H9 (cell line): ENCODE results near the gene CHGA. TPM values are rescaled to one million over a fixed set of nuclear protein-coding genes. Genes with fewer than 3 reads are reported as not detected.

Experiments used
- DNase-seq: peaks from one replicate; pipeline ENCODE4 v3.0.0-alpha.2; 2017
- H2AFZ ChIP-seq: one replicate; pipeline ENCODE4 v1.6.1; 2013; ENCODE audit warnings: mild to moderate bottlenecking, low read length, control low read depth, moderate library complexity
- H2AK5ac ChIP-seq: 2 replicates; pipeline ENCODE4 v1.6.1; 2013; ENCODE audit warnings: low read length, control low read depth, mixed read lengths; ENCODE audit not compliant: insufficient read length
- H2BK120ac ChIP-seq: one replicate; pipeline ENCODE4 v1.6.1; 2013; ENCODE audit warnings: low read depth, mild to moderate bottlenecking, low read length, control low read depth, inconsistent platforms; ENCODE audit not compliant: poor library complexity, severe bottlenecking
- H2BK12ac ChIP-seq: 2 replicates; pipeline ENCODE4 v1.6.1; 2013; ENCODE audit warnings: low read length, control low read depth, mixed read lengths, low read depth; ENCODE audit not compliant: insufficient read length
- H2BK15ac ChIP-seq: 2 replicates; pipeline ENCODE4 v1.6.1; 2013; ENCODE audit warnings: low read depth, low read length, control low read depth
- H2BK20ac ChIP-seq: one replicate; pipeline ENCODE4 v1.6.1; 2013; ENCODE audit warnings: low read depth, mild to moderate bottlenecking, low read length, control low read depth, inconsistent platforms; ENCODE audit not compliant: poor library complexity, severe bottlenecking
- H2BK5ac ChIP-seq: 2 replicates; pipeline ENCODE4 v1.6.1; 2013; ENCODE audit warnings: low read length, control low read depth, mixed read lengths; ENCODE audit not compliant: insufficient read length
- H3K14ac ChIP-seq: 2 replicates; pipeline ENCODE4 v1.6.1; 2013; ENCODE audit warnings: low read length, control low read depth; ENCODE audit not compliant: insufficient read depth
- H3K18ac ChIP-seq: 2 replicates; pipeline ENCODE4 v1.6.1; 2013; ENCODE audit warnings: low read depth, mild to moderate bottlenecking, mixed read lengths, low read length, control low read depth; ENCODE audit not compliant: insufficient read length
- H3K23ac ChIP-seq: 2 replicates; pipeline ENCODE4 v1.6.1; 2013; ENCODE audit warnings: low read length, control low read depth, mixed read lengths, low read depth; ENCODE audit not compliant: insufficient read length
- H3K23me2 ChIP-seq: 2 replicates; pipeline ENCODE4 v1.6.1; 2013; ENCODE audit warnings: low read depth, mild to moderate bottlenecking, mixed read lengths, low read length, control low read depth; ENCODE audit not compliant: insufficient read length, poor library complexity, severe bottlenecking
- H3K27ac ChIP-seq: 2 replicates; pipeline ENCODE4 v1.5.1; 2013; ENCODE audit warnings: low read length, control low read depth, mixed read lengths, low read depth; ENCODE audit not compliant: insufficient read length
- H3K27me3 ChIP-seq: 2 replicates; pipeline ENCODE4 v1.6.1; 2013; ENCODE audit warnings: low read length, control low read depth, inconsistent platforms; ENCODE audit not compliant: insufficient read depth
- H3K4ac ChIP-seq: 2 replicates; pipeline ENCODE4 v1.6.1; 2013; ENCODE audit warnings: low read depth, mild to moderate bottlenecking, control low read depth, inconsistent platforms, low read length, moderate library complexity
- H3K4me1 ChIP-seq: 2 replicates; pipeline ENCODE4 v1.6.1; 2013; ENCODE audit warnings: low read length, control low read depth, inconsistent platforms; ENCODE audit not compliant: insufficient read depth
- H3K4me2 ChIP-seq: 2 replicates; pipeline ENCODE4 v1.6.1; 2013; ENCODE audit warnings: low read length, control low read depth, mixed read lengths; ENCODE audit not compliant: insufficient read length, insufficient read depth
- H3K56ac ChIP-seq: 2 replicates; pipeline ENCODE4 v1.6.1; 2013; ENCODE audit warnings: low read depth, mild to moderate bottlenecking, mixed read lengths, low read length, control low read depth; ENCODE audit not compliant: insufficient read length
- H3K79me1 ChIP-seq: 2 replicates; pipeline ENCODE4 v1.6.1; 2013; ENCODE audit warnings: low read depth, mild to moderate bottlenecking, moderate library complexity, low read length, control low read depth, inconsistent platforms; ENCODE audit not compliant: insufficient read depth, poor library complexity, severe bottlenecking
- H3K79me2 ChIP-seq: 2 replicates; pipeline ENCODE4 v1.6.1; 2013; ENCODE audit warnings: low read length, control low read depth, inconsistent platforms; ENCODE audit not compliant: insufficient read depth
- H3K9ac ChIP-seq: 2 replicates; pipeline ENCODE4 v1.6.1; 2013; ENCODE audit warnings: low read length, control low read depth, mixed read lengths; ENCODE audit not compliant: insufficient read length; ENCODE audit errors: extremely low read depth
- H3K9me3 ChIP-seq: one replicate; pipeline ENCODE4 v1.6.1; 2013; ENCODE audit warnings: low read depth, low read length, inconsistent platforms; ENCODE audit not compliant: control insufficient read depth
- H3T11ph ChIP-seq: one replicate; pipeline ENCODE4 v1.6.1; 2013; ENCODE audit warnings: mild to moderate bottlenecking, low read length, control low read depth, inconsistent platforms
- H4K20me1 ChIP-seq: one replicate; pipeline ENCODE4 v1.6.1; 2013; ENCODE audit not compliant: control insufficient read depth, insufficient read length, insufficient read depth
- H4K5ac ChIP-seq: 2 replicates; pipeline ENCODE4 v1.6.1; 2013; ENCODE audit warnings: low read depth, mild to moderate bottlenecking, mixed read lengths, low read length, control low read depth; ENCODE audit not compliant: insufficient read length
- H4K8ac ChIP-seq: replicated peaks from 2 replicates; pipeline ENCODE4 v1.6.1; 2013; ENCODE audit warnings: low read length, control low read depth, mixed read lengths, low read depth; ENCODE audit not compliant: insufficient read length
- H4K91ac ChIP-seq: 2 replicates; pipeline ENCODE4 v1.6.1; 2013; ENCODE audit warnings: low read depth, mild to moderate bottlenecking, moderate library complexity, mixed read lengths, low read length, control low read depth; ENCODE audit not compliant: insufficient read length
- H3K27ac Mint-ChIP-seq, 3 experiments: 2 replicates in 2 of 3; 3 replicates in 1 of 3; pipeline ENCODE4 v1.8.0; 2020 to 2021; ENCODE audit warnings: mixed read lengths in 3 of 3, mild to moderate bottlenecking in 1 of 3, moderate library complexity in 1 of 3
- H3K27me3 Mint-ChIP-seq: 2 replicates; pipeline ENCODE4 v1.8.0; 2021; ENCODE audit warnings: low read depth, mild to moderate bottlenecking, moderate library complexity, mixed read lengths
- H3K36me3 Mint-ChIP-seq, 3 experiments: 2 replicates in 2 of 3; 3 replicates in 1 of 3; pipeline ENCODE4 v1.8.0; 2020 to 2021; ENCODE audit warnings: low read depth in 3 of 3, mixed read lengths in 3 of 3; ENCODE audit not compliant: insufficient read depth in 1 of 3
- H3K4me1 Mint-ChIP-seq, 2 experiments: 2 replicates each; pipeline ENCODE4 v1.8.0; 2020; ENCODE audit warnings: mixed read lengths in 2 of 2
- H3K4me3 Mint-ChIP-seq, 2 experiments: 2 replicates in 1 of 2; 3 replicates in 1 of 2; pipeline ENCODE4 v1.8.0; 2020 to 2021; ENCODE audit warnings: mild to moderate bottlenecking in 2 of 2, mixed read lengths in 2 of 2, moderate library complexity in 1 of 2
- H3K9me3 Mint-ChIP-seq, 2 experiments: 2 replicates in 1 of 2; 3 replicates in 1 of 2; pipeline ENCODE4 v1.8.0; 2020; ENCODE audit warnings: mild to moderate bottlenecking in 2 of 2, mixed read lengths in 2 of 2, moderate library complexity in 1 of 2
- CTCF ChIP-seq: fragments of 200-600 bp; sonication (generic); conservative IDR thresholded peaks from 3 replicates; pipeline ENCODE4 v1.8.0; 2021; ENCODE audit warnings: antibody characterized with exemption, mild to moderate bottlenecking
- WGBS: extraction: QIAGEN DNeasy Blood & Tissue Kit; methylation state at CpG from one replicate; pipeline ENCODE4 v1.1.7; 2013; ENCODE audit warnings: missing lambda C conversion rate, low lambda C conversion rate, mixed read lengths; ENCODE audit not compliant: insufficient read length; ENCODE audit errors: extremely low coverage; 5-methylcytosine and 5-hydroxymethylcytosine counted together
- total RNA-seq: library from RNA; stranded (reverse); gene quantifications from 2 replicates; pipeline ENCODE4 v1.2.1, GENCODE V29; 2021

The CHGA gene
- total RNA-seq, 1 experiment from 2014 or later = 6.7 TPM

- H3K9ac ChIP-seq = no peak overlapping the region
- no peak overlapping the region for H3K27ac ChIP-seq
- no peak overlapping the region for H4K5ac ChIP-seq
- H3K18ac ChIP-seq = no peak overlapping the region
- peaks cover 7% of the 10 kb centered on the region for H4K20me1 ChIP-seq
- H2BK12ac ChIP-seq = no peak overlapping the region
- H2BK120ac ChIP-seq = no peak overlapping the region
- H2BK5ac ChIP-seq = no peak overlapping the region
- H3K4ac ChIP-seq = no peak overlapping the region
- H3K4me2 ChIP-seq = no peak overlapping the region
- no peak overlapping the region for H2AFZ ChIP-seq
- no peaks in the 10 kb centered on the region for H3K79me2 ChIP-seq
- Mint-ChIP-seq H3K27ac (no peak overlapping the region), H3K4me3 (peak overlapping the region in 1 of 2 experiments; percentile 54; a peak in 1 of 5 replicates), H3K27me3 (peaks cover 46% of the 10 kb centered on the region), H3K36me3 (peaks cover 0 to 5% (median 0%) of the 10 kb centered on the region in 3 experiments; a peak in 2 of 7 replicates), H3K4me1 (peaks cover 23 to 26% of the 10 kb centered on the region in 2 experiments), H3K9me3 (no peaks in the 10 kb centered on the region)
- no peak overlapping the region for H4K91ac ChIP-seq
- no peaks in the 10 kb centered on the region for H3K79me1 ChIP-seq
- H3K23me2 ChIP-seq = peaks cover 13% of the 10 kb centered on the region
- H3K23ac ChIP-seq = no peak overlapping the region
- H3K4me1 ChIP-seq = no peaks in the 10 kb centered on the region
- no peak overlapping the region for H2AK5ac ChIP-seq
- no peaks in the 10 kb centered on the region; the same call in 1 of the 2 replicates for H3K27me3 ChIP-seq
- H4K8ac ChIP-seq = no peak overlapping the region
- no peak for TF ChIP-seq CTCF
- H3K9me3 ChIP-seq = no peaks in the 10 kb centered on the region
- H3K14ac ChIP-seq = no peak overlapping the region
- WGBS = no CpG with 5 or more reads among the region's 6 CpGs
- no peak for DNase-seq
- no peak overlapping the region for H3K56ac ChIP-seq
- H3T11ph ChIP-seq = no peak overlapping the region
- H2BK15ac ChIP-seq = no peak overlapping the region
- no peak overlapping the region for H2BK20ac ChIP-seq
These were observed 2.5 kb downstream of the CHGA start for GRCh38 chr14:92925446-92925845.
